ENCODE data around the gene DPCD.
"Not testable (repeated sequence)": the region's sequence is repeated elsewhere in the genome, so short reads cannot be mapped to it uniquely, and the experiment has no call there.

Gene DPCD

GRCh38 chr10:101572785-101573184, 15.3 kb upstream of the DPCD start:
- Mint-ChIP-seq H3K27ac (no peak overlapping the region), H3K9me3 (no peaks in the 10 kb centered on the region), H3K4me3 (no peak overlapping the region), H3K27me3 (ENCODE audit: low read depth) (peaks cover 21% of the 10 kb centered on the region), H3K36me3 (ENCODE audit: low read depth) (no peaks in the 10 kb centered on the region), H3K4me1 (ENCODE audit: low read depth) (peaks cover 7% of the 10 kb centered on the region)

- no peak overlapping the region for H3K4me3 Mint-ChIP-seq
- H3K4me1 Mint-ChIP-seq (ENCODE audit: low read depth) = peaks cover 7% of the 10 kb centered on the region
- no peaks in the 10 kb centered on the region for H3K36me3 Mint-ChIP-seq (ENCODE audit: low read depth)
- H3K9me3 Mint-ChIP-seq = no peaks in the 10 kb centered on the region
- H3K27me3 Mint-ChIP-seq (ENCODE audit: low read depth) = peaks cover 9% of the 10 kb centered on the region
- no peak overlapping the region for H3K27ac Mint-ChIP-seq
Measured at GRCh38 chr10:101573885-101574753, 14.0 kb upstream of the DPCD start.

GRCh38 chr10:101575091-101575490, 13.0 kb upstream of the DPCD start:
- Mint-ChIP-seq H3K9me3 (no peaks in the 10 kb centered on the region), H3K27ac (no peak overlapping the region)

GRCh38 chr10:101575580-101576210, 12.4 kb upstream of the DPCD start:
- H3K27me3 Mint-ChIP-seq (ENCODE audit: low read depth) = no peaks in the 10 kb centered on the region
- no peaks in the 10 kb centered on the region for H3K36me3 Mint-ChIP-seq (ENCODE audit: low read depth)
- no peak overlapping the region for H3K4me3 Mint-ChIP-seq
- H3K27ac Mint-ChIP-seq = no peak overlapping the region
- no peaks in the 10 kb centered on the region for H3K9me3 Mint-ChIP-seq
- peaks cover 2% of the 10 kb centered on the region for H3K4me1 Mint-ChIP-seq (ENCODE audit: low read depth)

More at GRCh38 chr10:101575091-101575490, 13.0 kb upstream of the DPCD start:
- Mint-ChIP-seq H3K27me3 (ENCODE audit: low read depth) (no peaks in the 10 kb centered on the region), H3K4me1 (ENCODE audit: low read depth) (peaks cover 2% of the 10 kb centered on the region), H3K36me3 (ENCODE audit: low read depth) (no peaks in the 10 kb centered on the region), H3K4me3 (no peak overlapping the region)

- H3K27ac Mint-ChIP-seq = no peak overlapping the region
- H3K36me3 Mint-ChIP-seq (ENCODE audit: low read depth) = no peaks in the 10 kb centered on the region
- H3K4me3 Mint-ChIP-seq = no peak overlapping the region
- H3K9me3 Mint-ChIP-seq = no peaks in the 10 kb centered on the region
- H3K4me1 Mint-ChIP-seq (ENCODE audit: low read depth) = no peaks in the 10 kb centered on the region
- no peaks in the 10 kb centered on the region for H3K27me3 Mint-ChIP-seq (ENCODE audit: low read depth)
Measured at GRCh38 chr10:101576211-101576863, 11.8 kb upstream of the DPCD start.

- no peaks in the 10 kb centered on the region for H3K27me3 Mint-ChIP-seq (ENCODE audit: low read depth)
- no peak overlapping the region for H3K27ac Mint-ChIP-seq
- no peak overlapping the region for H3K4me3 Mint-ChIP-seq
- H3K9me3 Mint-ChIP-seq = no peaks in the 10 kb centered on the region
- H3K36me3 Mint-ChIP-seq (ENCODE audit: low read depth) = peaks cover under 1% of the 10 kb centered on the region
- no peaks in the 10 kb centered on the region for H3K4me1 Mint-ChIP-seq (ENCODE audit: low read depth)
Measured at GRCh38 chr10:101577121-101577871, 10.8 kb upstream of the DPCD start.

- H3K9me3 Mint-ChIP-seq = no peaks in the 10 kb centered on the region
- H3K36me3 Mint-ChIP-seq (ENCODE audit: low read depth) = peaks cover 4% of the 10 kb centered on the region
- H3K4me3 Mint-ChIP-seq = no peak overlapping the region
- peak overlapping the region; percentile 0 for H3K27ac Mint-ChIP-seq
- no peaks in the 10 kb centered on the region for H3K4me1 Mint-ChIP-seq (ENCODE audit: low read depth)
- no peaks in the 10 kb centered on the region for H3K27me3 Mint-ChIP-seq (ENCODE audit: low read depth)
Measured at GRCh38 chr10:101578192-101578591, 9.9 kb upstream of the DPCD start.

GRCh38 chr10:101578803-101579515, 9.2 kb upstream of the DPCD start:
- Mint-ChIP-seq H3K9me3 (no peaks in the 10 kb centered on the region), H3K36me3 (ENCODE audit: low read depth) (peaks cover 4% of the 10 kb centered on the region), H3K27me3 (ENCODE audit: low read depth) (no peaks in the 10 kb centered on the region), H3K4me3 (no peak overlapping the region), H3K4me1 (ENCODE audit: low read depth) (no peaks in the 10 kb centered on the region), H3K27ac (no peak overlapping the region)

- Mint-ChIP-seq H3K27ac (no peak overlapping the region), H3K36me3 (ENCODE audit: low read depth) (peaks cover 7% of the 10 kb centered on the region), H3K4me1 (ENCODE audit: low read depth) (no peaks in the 10 kb centered on the region), H3K4me3 (no peak overlapping the region), H3K27me3 (ENCODE audit: low read depth) (no peaks in the 10 kb centered on the region), H3K9me3 (no peaks in the 10 kb centered on the region)
Measured at GRCh38 chr10:101579516-101579870, 8.6 kb upstream of the DPCD start.

GRCh38 chr10:101580486-101581399, 7.4 kb upstream of the DPCD start:
- H3K9me3 Mint-ChIP-seq = no peaks in the 10 kb centered on the region
- no peaks in the 10 kb centered on the region for H3K4me1 Mint-ChIP-seq (ENCODE audit: low read depth)
- no peak overlapping the region for H3K4me3 Mint-ChIP-seq
- peaks cover 12% of the 10 kb centered on the region for H3K36me3 Mint-ChIP-seq (ENCODE audit: low read depth)
- H3K27ac Mint-ChIP-seq = no peak overlapping the region
- no peaks in the 10 kb centered on the region for H3K27me3 Mint-ChIP-seq (ENCODE audit: low read depth)

- Mint-ChIP-seq H3K27ac (no peak overlapping the region), H3K4me3 (no peak overlapping the region), H3K4me1 (ENCODE audit: low read depth) (peaks cover 18% of the 10 kb centered on the region), H3K36me3 (ENCODE audit: low read depth) (peaks cover 12% of the 10 kb centered on the region), H3K9me3 (no peaks in the 10 kb centered on the region), H3K27me3 (ENCODE audit: low read depth) (no peaks in the 10 kb centered on the region)
Measured at GRCh38 chr10:101585841-101586240, 2.3 kb upstream of the DPCD start.

GRCh38 chr10:101588879-101589278, 758 bp downstream of the DPCD start:
- H3K27me3 Mint-ChIP-seq (ENCODE audit: low read depth) = no peaks in the 10 kb centered on the region
- peaks cover 8% of the 10 kb centered on the region for H3K36me3 Mint-ChIP-seq (ENCODE audit: low read depth)
- H3K4me1 Mint-ChIP-seq (ENCODE audit: low read depth) = peaks cover 18% of the 10 kb centered on the region
- no peak overlapping the region for H3K27ac Mint-ChIP-seq
- no peaks in the 10 kb centered on the region for H3K9me3 Mint-ChIP-seq
- H3K4me3 Mint-ChIP-seq = peak overlapping the region; percentile 93

- not testable (repeated sequence) for H3K9me3 Mint-ChIP-seq; H3K27me3 Mint-ChIP-seq (ENCODE audit: low read depth); H3K4me3 Mint-ChIP-seq; H3K4me1 Mint-ChIP-seq (ENCODE audit: low read depth); H3K36me3 Mint-ChIP-seq (ENCODE audit: low read depth); H3K27ac Mint-ChIP-seq
Measured at GRCh38 chr10:101593331-101593730, 5.2 kb downstream of the DPCD start.

Measured in T-helper 1 cell treated with Interleukin-12 subunit alpha and Interleukin-12 subunit beta and Interleukin-4 antibody, amounts not matched to agents 30 μg/mL and 1 μg/mL, for 36 hours (primary cell).